Psoas muscle (tissue), 8 donors: ENCODE results near the gene PTGDS. TPM values are rescaled to one million over a fixed set of nuclear protein-coding genes. Genes with fewer than 3 reads are reported as not detected.

Source experiments
- ATAC-seq, 4 donors: fragments of 200-7000 bp; cut with Tn5 transposase; one replicate each; pipeline ENCODE4 v1.9.1; 2020; ENCODE audit warnings: moderate library complexity in 3 of 4, mild to moderate bottlenecking in 2 of 4
- DNase-seq, 2 donors: peaks; one replicate each; pipeline ENCODE4 v3.0.0-alpha.2; 2020
- H3K27ac ChIP-seq: fragments of 200-600 bp; one replicate; pipeline ENCODE4 v1.8.0; 2022
- H3K27me3 ChIP-seq, 3 donors: fragments of 200-600 bp in 1 of 3; one replicate each; pipeline versions ENCODE4 v1.6.1 to v1.8.0; 2013 to 2022; ENCODE audit warnings: low read length in 2 of 3, mild to moderate bottlenecking in 2 of 3, moderate library complexity in 1 of 3; ENCODE audit not compliant: insufficient read depth in 3 of 3
- H3K36me3 ChIP-seq, 2 donors: fragments of 200-600 bp in 1 of 2; one replicate each; pipeline versions ENCODE4 v1.6.1 to v1.8.0; 2013 to 2022; ENCODE audit warnings: low read depth in 1 of 2, mild to moderate bottlenecking in 1 of 2, moderate library complexity in 1 of 2; ENCODE audit not compliant: insufficient read depth in 1 of 2
- H3K4me1 ChIP-seq: fragments of 200-600 bp; one replicate; pipeline ENCODE4 v1.8.0; 2022
- H3K4me3 ChIP-seq: fragments of 200-600 bp; one replicate; pipeline ENCODE4 v1.8.0; 2022; ENCODE audit warnings: mild to moderate bottlenecking
- H3K9me3 ChIP-seq: fragments of 200-600 bp; one replicate; pipeline ENCODE4 v1.8.0; 2022
- CTCF ChIP-seq: fragments of 200-600 bp; IDR thresholded peaks from one replicate; pipeline ENCODE4 v1.8.0; 2022; ENCODE audit warnings: antibody characterized with exemption
- WGBS, 3 donors: extraction: QIAGEN DNeasy Blood & Tissue Kit; methylation state at CpG; one replicate each; pipeline versions ENCODE4 v1.1.6 to v1.1.7; 2013; 5-methylcytosine and 5-hydroxymethylcytosine counted together
- intact Hi-C, 2 donors: fragments of 100-400 bp; cut with DNase I; formaldehyde crosslinking; loops; one replicate each; pipeline versions ENCODE4 v1.11.0 to v1.14.2; 2022
- polyA plus RNA-seq, 3 donors: library from polyadenylated mRNA; stranded (reverse); fragments of 200-250 nt; gene quantifications; one replicate each; pipeline ENCODE4 v1.2.3, GENCODE V29; 2013
- total RNA-seq, 4 donors: library from RNA; stranded (reverse); fragmentation: NEBNext Ultra II Directional in 2 of 4; extraction: Animal tissue kit (Norgen Biotek cat#: 25700) in 2 of 4; gene quantifications; one replicate each; pipeline versions ENCODE4 v1.2.1 to v1.2.4, GENCODE V29; 2021 to 2023
- donor health status: healthy with polysubstance abuse.
- donor health status: DM: no; HTN: no; CAD: no; lungs with moderate emphysema.
- donor health status: Bipolar disorder and iron deficiency.
- donor health status: healthy.
- donor health status: DM: yes; HTN: yes; CAD: no.
- donor health status: DM: no; HTN: no; CAD: no.
- donor health status: DM: no; HTN: no; CAD: no.
- donor health status: DM: yes; HTN: yes; CAD: no.

The PTGDS gene
- total and polyA plus RNA-seq, 7 donors: 23.3 to 130 (median 37.9) TPM

- Histone ChIP-seq H3K4me3 (no peak overlapping the region), H3K36me3 (no peaks in the 10 kb centered on the region), H3K9me3 (no peaks in the 10 kb centered on the region), H3K4me1 (no peaks in the 10 kb centered on the region), H3K27ac (no peak overlapping the region), H3K27me3 (peaks cover 0 to 5% (median 0%) of the 10 kb centered on the region in 3 donors)
- TF ChIP-seq CTCF: no peak
- intact Hi-C loops: no loop called here
- 84 to 89% (median 84%) methylated on average over 28 of the region's 28 CpGs for WGBS, 3 donors
- DNase-seq (no peak), ATAC-seq (no peak)
Observed at GRCh38 chr9:136958898-136959850, 18.1 kb upstream of the PTGDS start.

DNA sequence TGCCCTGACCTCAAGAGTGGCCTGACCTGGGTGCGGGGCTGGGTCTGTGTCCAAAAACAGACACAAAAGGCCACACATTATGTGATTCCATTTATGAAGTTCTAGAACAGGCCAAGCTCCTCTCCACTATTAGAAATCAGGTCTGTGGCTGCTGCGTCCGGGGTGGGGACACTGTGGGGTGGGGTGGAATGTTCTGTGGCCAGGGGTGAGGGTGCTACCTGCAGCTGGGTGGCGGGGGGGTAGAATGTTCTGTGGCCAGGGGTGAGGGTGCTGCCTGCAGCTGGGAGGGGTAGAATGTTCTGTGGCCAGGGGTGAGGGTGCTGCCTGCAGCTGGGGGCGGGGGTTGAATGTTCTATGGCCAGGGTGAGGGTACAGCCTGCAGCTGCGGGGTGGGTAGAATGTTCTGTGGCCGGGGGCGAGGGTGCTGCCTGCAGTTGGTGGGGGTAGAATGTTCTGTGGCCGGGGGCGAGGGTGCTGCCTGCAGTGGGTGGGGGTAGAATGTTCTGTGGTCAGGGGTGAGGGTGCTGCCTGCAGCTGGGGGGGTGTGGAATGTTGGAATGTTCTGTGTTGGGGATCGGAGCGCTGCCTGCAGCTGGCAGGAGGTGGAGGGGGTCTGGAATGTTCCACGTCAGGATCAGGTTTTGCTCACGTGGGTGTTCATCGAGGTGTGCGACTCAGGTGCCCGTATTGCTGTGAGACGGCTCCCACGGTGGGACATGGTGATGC is 16.9 kb upstream of the PTGDS start:
- DNase-seq: no peak
- 76 to 84% (median 80%) methylated on average over 19 of the region's 19 CpGs for WGBS, 3 donors
- intact Hi-C loops: no loop called here

GRCh38 chr9:136960938-136961275 is 16.4 kb upstream of the PTGDS start:
- ATAC-seq (peak in 1 of 4 donors; percentile 9), DNase-seq (no peak)
- TF ChIP-seq CTCF: no peak
- Histone ChIP-seq H3K4me3 (no peak overlapping the region), H3K36me3 (no peaks in the 10 kb centered on the region), H3K4me1 (no peaks in the 10 kb centered on the region), H3K27me3 (peaks cover 0 to 5% (median 2%) of the 10 kb centered on the region in 3 donors), H3K27ac (no peak overlapping the region), H3K9me3 (no peaks in the 10 kb centered on the region)
- 72 to 85% (median 73%) methylated on average over 13 to 15 of the region's 15 CpGs for WGBS, 3 donors
- intact Hi-C loops: no loop called here

More for the DNA sequence above, 16.9 kb upstream of the PTGDS start:
- TF ChIP-seq CTCF: no peak
- Histone ChIP-seq H3K4me1 (no peaks in the 10 kb centered on the region), H3K4me3 (no peak overlapping the region), H3K9me3 (no peaks in the 10 kb centered on the region), H3K27ac (no peak overlapping the region), H3K27me3 (peaks cover 0 to 5% (median 0%) of the 10 kb centered on the region in 3 donors), H3K36me3 (no peaks in the 10 kb centered on the region)
- ATAC-seq: no peak

- Histone ChIP-seq H3K4me3 (no peak overlapping the region), H3K9me3 (no peaks in the 10 kb centered on the region), H3K27ac (no peak overlapping the region), H3K4me1 (no peaks in the 10 kb centered on the region), H3K27me3 (peaks cover 0 to 5% (median 4%) of the 10 kb centered on the region in 3 donors), H3K36me3 (no peaks in the 10 kb centered on the region)
- WGBS, 3 donors: 42 to 60% (median 52%) methylated on average over 20 to 23 of the region's 23 CpGs
- no peak for DNase-seq
- intact Hi-C loops: no loop called here
- peak in 3 of 4 donors; percentile 40 to 56 (median 46) for ATAC-seq
- TF ChIP-seq CTCF: no peak
Observed at GRCh38 chr9:136961279-136962065, 15.8 kb upstream of the PTGDS start.
